RPMI7951 (cell line): Measurements from ENCODE around the gene FAM72D. TPM values are rescaled to one million over a fixed set of nuclear protein-coding genes. Genes with fewer than 3 reads are reported as not detected.
"Not testable (repeated sequence)": the region's sequence is repeated elsewhere in the genome, so short reads cannot be mapped to it uniquely, and the experiment has no call there.

Experiments used
- DNase-seq: peaks from one replicate; pipeline ENCODE4 v3.0.0-alpha.2; 2012; ENCODE audit warnings: low read depth
- total RNA-seq: library from RNA; depleted of rRNA; stranded (reverse); fragments of >200 nt; shearing (Covaris generic); gene quantifications from 2 replicates; pipeline ENCODE4 v1.2.3, GENCODE V29; 2014

The FAM72D gene
- total RNA-seq, 1 experiment from 2014 or later, result 7.3 TPM

DNA sequence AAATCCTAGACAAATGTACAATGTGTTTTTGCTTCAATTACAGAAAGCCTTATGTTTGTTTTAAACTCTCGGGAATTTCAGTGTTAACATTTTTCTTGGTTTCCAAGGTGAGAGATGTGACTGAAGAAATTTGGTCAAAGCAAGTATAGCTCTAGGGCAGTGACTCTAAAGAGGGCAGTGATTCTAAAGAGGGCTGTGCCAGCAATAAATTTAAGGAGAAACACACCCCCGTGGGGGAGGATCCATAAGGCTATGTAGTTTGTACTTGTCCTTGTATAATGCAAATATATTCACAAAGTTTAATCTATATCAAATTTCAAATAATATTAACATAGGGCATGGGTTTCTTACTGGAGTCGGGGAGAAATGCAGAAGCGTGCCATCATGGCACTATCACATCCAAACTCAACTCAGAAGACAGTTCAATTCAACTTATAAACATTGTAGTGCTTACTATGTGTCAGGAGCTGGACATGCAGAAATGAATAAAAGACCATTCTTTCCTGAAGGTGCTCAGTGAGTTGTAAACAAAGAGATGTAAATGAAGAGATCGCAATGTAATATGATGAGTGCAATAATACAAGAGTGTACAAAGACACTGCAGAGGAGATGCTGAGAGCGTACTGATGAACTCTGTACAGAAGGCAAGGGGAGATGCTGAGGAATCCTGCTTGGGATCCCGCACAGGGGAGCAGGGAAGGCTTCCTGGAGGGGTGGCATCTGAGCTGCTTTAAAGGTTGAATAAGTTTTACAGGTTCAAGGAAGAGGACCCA lies 13.1 kb upstream of the FAM72D start:
- DNase-seq, result not testable (repeated sequence)

- not testable (repeated sequence) for DNase-seq
Measured at GRCh38 chr1:145093517-145094149, 2.1 kb upstream of the FAM72D start.

GRCh38 chr1:145094655-145095211 lies 1.0 kb upstream of the FAM72D start:
- DNase-seq, result not testable (repeated sequence)

GRCh38 chr1:145101725-145102124 lies 6.0 kb downstream of the FAM72D start:
- not testable (repeated sequence) for DNase-seq

- not testable (repeated sequence) for DNase-seq
Measured at GRCh38 chr1:145103294-145103693, 7.5 kb downstream of the FAM72D start.

- DNase-seq, result not testable (repeated sequence)
Measured at GRCh38 chr1:145111674-145112073, 15.9 kb downstream of the FAM72D start.

- not testable (repeated sequence) for DNase-seq
Measured at GRCh38 chr1:145112703-145113102, 16.9 kb downstream of the FAM72D start.

- DNase-seq, result not testable (repeated sequence)
Measured at GRCh38 chr1:145114560-145115057, 18.8 kb downstream of the FAM72D start.

GRCh38 chr1:145115587-145116493 lies 20.1 kb downstream of the FAM72D start:
- DNase-seq, result not testable (repeated sequence)

GRCh38 chr1:145119842-145120241 lies 24.1 kb downstream of the FAM72D start:
- DNase-seq, result not testable (repeated sequence)

- not testable (repeated sequence) for DNase-seq
Measured at GRCh38 chr1:145122344-145123061, 26.7 kb downstream of the FAM72D start.

DNA sequence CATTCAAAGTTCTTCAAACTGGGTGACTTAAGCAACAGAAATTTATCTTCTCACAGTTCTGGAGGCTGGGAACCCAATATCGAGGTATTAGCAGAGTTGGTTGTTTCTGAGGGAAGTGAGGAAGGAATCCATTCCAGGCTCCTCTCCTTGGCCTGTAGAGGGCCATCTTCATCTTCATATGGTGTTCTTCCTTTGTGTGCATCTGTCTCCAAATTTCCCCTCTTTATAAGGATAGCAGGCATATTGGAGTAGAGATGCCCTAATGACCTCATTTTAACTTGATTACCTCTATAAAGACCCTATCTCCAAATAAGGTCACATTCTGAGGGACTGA lies 27.3 kb downstream of the FAM72D start:
- not testable (repeated sequence) for DNase-seq

DNA sequence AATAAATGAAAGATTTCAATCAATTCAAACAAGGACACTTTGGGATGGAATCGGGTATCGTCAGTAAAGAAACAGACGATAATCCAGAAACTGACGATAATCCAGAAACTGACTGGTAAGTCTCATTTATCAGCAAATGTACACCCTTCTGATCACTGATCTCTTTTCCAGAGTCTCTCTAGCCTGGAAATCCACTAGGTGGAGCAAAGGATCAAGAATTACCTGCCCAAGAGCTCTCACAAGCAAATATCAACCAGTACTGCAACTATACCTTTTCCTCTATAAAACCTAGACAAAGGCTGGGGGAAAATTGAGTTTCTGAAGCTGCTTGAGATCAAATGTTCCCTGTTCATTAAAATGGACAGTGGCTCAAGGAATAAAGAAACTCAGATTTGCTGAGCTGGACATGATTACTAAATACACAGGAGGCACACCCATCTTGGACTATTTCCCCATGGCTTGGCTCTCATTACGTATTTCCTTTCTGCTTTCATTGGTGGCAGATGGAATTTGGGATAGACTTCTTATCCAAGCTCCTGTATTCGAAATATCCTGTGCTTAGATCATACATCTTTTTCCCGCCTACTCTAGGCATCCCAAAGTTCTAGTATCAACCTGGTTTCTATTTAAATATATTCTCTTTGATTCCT lies 28.3 kb downstream of the FAM72D start:
- not testable (repeated sequence) for DNase-seq

DNA sequence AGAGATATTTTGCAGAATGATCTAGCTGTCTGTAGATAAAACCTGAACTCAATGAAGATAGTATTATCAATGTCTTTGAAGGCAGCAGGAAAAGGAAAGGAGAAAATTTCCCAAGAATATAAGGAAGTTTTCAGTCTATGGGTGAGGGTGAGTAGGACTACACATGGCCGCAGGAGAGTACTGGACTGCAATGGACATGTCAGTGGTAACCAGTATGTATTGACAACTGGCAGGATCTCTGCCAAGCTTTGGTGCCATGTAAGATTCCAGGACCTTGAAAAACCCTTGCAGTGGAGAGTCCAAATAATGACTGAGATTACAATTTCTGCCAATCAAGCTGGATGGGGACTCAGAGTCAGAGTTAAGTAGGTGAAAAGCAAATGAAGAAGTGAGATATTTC lies 29.3 kb downstream of the FAM72D start:
- not testable (repeated sequence) for DNase-seq

GRCh38 chr1:145127144-145127543 lies 31.4 kb downstream of the FAM72D start:
- DNase-seq, result not testable (repeated sequence)

- not testable (repeated sequence) for DNase-seq
Measured at GRCh38 chr1:145128697-145129469, 33.1 kb downstream of the FAM72D start.

GRCh38 chr1:145134476-145134875 lies 38.7 kb downstream of the FAM72D start:
- DNase-seq, result not testable (repeated sequence)

DNA sequence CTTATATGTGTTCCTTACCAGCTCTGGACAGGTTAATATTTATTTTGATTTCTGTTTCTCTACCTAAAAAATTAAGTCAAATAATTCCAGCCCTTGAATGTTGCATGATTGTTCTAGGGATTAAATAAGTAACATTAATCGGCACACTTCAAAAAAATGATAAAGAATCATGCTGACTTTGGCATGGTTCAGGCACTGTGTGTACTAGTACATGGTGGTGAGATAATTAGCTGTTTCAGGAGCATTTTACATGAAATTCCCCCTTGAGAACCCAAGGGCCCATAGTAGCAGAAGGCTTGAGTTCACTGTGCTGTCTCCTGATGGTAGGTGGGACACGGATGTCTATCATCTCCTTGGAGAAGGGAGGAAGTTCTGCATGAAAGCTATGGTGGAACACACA lies 44.8 kb downstream of the FAM72D start:
- not testable (repeated sequence) for DNase-seq

- DNase-seq, result not testable (repeated sequence)
Measured at GRCh38 chr1:145144264-145144913, 48.6 kb downstream of the FAM72D start.
